Measurements from ENCODE around the gene ENO1.
"Not testable (repeated sequence)": the region's sequence is repeated elsewhere in the genome, so short reads cannot be mapped to it uniquely, and the experiment has no call there.

DNA sequence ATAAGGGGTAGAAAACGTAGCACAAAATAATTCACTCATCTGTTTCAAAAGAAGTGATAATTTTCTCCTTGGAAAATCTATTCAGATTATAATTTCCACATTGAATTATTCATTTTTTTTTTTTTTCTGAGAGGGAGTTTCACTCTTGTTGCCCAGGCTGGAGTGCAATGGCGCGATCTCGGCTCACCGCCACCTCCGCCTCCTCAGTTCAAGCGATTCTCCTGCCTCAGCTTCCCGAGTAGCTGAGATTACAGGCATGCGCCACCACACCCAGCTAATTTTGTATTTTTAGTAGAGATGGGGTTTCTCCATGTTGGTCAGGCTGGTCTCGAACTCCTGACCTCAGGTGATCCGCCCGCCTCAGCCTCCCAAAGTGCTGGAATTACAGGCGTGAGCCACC, 59.7 kb downstream of the ENO1 start:
- TF ChIP-seq, protein P1, sequence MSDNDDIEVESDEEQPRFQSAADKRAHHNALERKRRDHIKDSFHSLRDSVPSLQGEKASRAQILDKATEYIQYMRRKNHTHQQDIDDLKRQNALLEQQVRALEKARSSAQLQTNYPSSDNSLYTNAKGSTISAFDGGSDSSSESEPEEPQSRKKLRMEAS (IDR thresholded peaks at IDR 0.05) = not testable (repeated sequence)
- TF ChIP-seq, protein P2, sequence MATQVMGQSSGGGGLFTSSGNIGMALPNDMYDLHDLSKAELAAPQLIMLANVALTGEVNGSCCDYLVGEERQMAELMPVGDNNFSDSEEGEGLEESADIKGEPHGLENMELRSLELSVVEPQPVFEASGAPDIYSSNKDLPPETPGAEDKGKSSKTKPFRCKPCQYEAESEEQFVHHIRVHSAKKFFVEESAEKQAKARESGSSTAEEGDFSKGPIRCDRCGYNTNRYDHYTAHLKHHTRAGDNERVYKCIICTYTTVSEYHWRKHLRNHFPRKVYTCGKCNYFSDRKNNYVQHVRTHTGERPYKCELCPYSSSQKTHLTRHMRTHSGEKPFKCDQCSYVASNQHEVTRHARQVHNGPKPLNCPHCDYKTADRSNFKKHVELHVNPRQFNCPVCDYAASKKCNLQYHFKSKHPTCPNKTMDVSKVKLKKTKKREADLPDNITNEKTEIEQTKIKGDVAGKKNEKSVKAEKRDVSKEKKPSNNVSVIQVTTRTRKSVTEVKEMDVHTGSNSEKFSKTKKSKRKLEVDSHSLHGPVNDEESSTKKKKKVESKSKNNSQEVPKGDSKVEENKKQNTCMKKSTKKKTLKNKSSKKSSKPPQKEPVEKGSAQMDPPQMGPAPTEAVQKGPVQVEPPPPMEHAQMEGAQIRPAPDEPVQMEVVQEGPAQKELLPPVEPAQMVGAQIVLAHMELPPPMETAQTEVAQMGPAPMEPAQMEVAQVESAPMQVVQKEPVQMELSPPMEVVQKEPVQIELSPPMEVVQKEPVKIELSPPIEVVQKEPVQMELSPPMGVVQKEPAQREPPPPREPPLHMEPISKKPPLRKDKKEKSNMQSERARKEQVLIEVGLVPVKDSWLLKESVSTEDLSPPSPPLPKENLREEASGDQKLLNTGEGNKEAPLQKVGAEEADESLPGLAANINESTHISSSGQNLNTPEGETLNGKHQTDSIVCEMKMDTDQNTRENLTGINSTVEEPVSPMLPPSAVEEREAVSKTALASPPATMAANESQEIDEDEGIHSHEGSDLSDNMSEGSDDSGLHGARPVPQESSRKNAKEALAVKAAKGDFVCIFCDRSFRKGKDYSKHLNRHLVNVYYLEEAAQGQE (IDR thresholded peaks at IDR 0.05; ENCODE audit: low read depth) = not testable (repeated sequence)
- TF ChIP-seq, protein P3, sequence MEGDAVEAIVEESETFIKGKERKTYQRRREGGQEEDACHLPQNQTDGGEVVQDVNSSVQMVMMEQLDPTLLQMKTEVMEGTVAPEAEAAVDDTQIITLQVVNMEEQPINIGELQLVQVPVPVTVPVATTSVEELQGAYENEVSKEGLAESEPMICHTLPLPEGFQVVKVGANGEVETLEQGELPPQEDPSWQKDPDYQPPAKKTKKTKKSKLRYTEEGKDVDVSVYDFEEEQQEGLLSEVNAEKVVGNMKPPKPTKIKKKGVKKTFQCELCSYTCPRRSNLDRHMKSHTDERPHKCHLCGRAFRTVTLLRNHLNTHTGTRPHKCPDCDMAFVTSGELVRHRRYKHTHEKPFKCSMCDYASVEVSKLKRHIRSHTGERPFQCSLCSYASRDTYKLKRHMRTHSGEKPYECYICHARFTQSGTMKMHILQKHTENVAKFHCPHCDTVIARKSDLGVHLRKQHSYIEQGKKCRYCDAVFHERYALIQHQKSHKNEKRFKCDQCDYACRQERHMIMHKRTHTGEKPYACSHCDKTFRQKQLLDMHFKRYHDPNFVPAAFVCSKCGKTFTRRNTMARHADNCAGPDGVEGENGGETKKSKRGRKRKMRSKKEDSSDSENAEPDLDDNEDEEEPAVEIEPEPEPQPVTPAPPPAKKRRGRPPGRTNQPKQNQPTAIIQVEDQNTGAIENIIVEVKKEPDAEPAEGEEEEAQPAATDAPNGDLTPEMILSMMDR (IDR thresholded peaks at IDR 0.05 in 2 of 3, conservative IDR thresholded peaks at IDR 0.05 in 1 of 3; ENCODE audit: borderline replicate concordance in 1 of 3, insufficient read depth in 1 of 3, low read depth in 2 of 3, low read length in 2 of 3) = not testable (repeated sequence)
- not testable (repeated sequence) for TF ChIP-seq SP1 (IDR thresholded peaks at IDR 0.05; ENCODE audit: low read depth); EZH2 (IDR thresholded peaks at IDR 0.05)
- TF ChIP-seq, protein P4, sequence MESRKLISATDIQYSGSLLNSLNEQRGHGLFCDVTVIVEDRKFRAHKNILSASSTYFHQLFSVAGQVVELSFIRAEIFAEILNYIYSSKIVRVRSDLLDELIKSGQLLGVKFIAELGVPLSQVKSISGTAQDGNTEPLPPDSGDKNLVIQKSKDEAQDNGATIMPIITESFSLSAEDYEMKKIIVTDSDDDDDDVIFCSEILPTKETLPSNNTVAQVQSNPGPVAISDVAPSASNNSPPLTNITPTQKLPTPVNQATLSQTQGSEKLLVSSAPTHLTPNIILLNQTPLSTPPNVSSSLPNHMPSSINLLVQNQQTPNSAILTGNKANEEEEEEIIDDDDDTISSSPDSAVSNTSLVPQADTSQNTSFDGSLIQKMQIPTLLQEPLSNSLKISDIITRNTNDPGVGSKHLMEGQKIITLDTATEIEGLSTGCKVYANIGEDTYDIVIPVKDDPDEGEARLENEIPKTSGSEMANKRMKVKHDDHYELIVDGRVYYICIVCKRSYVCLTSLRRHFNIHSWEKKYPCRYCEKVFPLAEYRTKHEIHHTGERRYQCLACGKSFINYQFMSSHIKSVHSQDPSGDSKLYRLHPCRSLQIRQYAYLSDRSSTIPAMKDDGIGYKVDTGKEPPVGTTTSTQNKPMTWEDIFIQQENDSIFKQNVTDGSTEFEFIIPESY (IDR thresholded peaks at IDR 0.05; ENCODE audit: extremely low read depth, insufficient replicate concordance, low read length) = not testable (repeated sequence)

Data from HCT116 (cell line).